Large intestine (tissue), 12 donors: ENCODE data around the gene PHF21B. TPM values are rescaled to one million over a fixed set of nuclear protein-coding genes. Genes with fewer than 3 reads are reported as not detected.
A peak's percentile ranks its signal among the peaks of the same experiment; 100 is the strongest.
"Not testable (repeated sequence)": the region's sequence is repeated elsewhere in the genome, so short reads cannot be mapped to it uniquely, and the experiment has no call there.

ENCODE experiments used
- DNase-seq, 2 donors: peaks; one replicate each; pipeline versions ENCODE4 v3.0.0 to v3.0.0-alpha.2; 2013
- H3K27ac ChIP-seq: one replicate; pipeline ENCODE4 v1.5.1; 2013; ENCODE audit warnings: low read length
- H3K27me3 ChIP-seq: 2 replicates; pipeline ENCODE4 v1.6.1; 2013; ENCODE audit warnings: low read length; ENCODE audit not compliant: control insufficient read depth, insufficient read depth
- H3K36me3 ChIP-seq: 2 replicates; pipeline ENCODE4 v1.6.1; 2013; ENCODE audit warnings: low read length; ENCODE audit not compliant: control insufficient read depth, insufficient read depth
- H3K4me1 ChIP-seq: one replicate; pipeline ENCODE4 v1.6.1; 2013; ENCODE audit warnings: low read length; ENCODE audit not compliant: control insufficient read depth, insufficient read depth
- H3K4me3 ChIP-seq: one replicate; pipeline ENCODE4 v1.5.1; 2013; ENCODE audit warnings: low read length
- H3K9me3 ChIP-seq: one replicate; pipeline ENCODE4 v1.6.1; 2013; ENCODE audit warnings: mild to moderate bottlenecking, low read depth, low read length, moderate library complexity; ENCODE audit not compliant: control insufficient read depth
- WGBS: methylation state at CpG from one replicate; pipeline ENCODE4 v1.1.5; 2013; ENCODE audit warnings: low lambda C conversion rate; ENCODE audit not compliant: insufficient coverage; 5-methylcytosine and 5-hydroxymethylcytosine counted together
- long read RNA-seq, 11 donors: transcript quantifications; one replicate each; lab custom pipeline, GENCODE V29; 2026
- polyA plus RNA-seq: library from polyadenylated mRNA; unstranded; fragments of 120-200 nt; gene quantifications from one replicate; pipeline ENCODE4 v1.2.1, GENCODE V29; 2013

PHF21B gene
- 0.63 TPM for polyA plus RNA-seq
- long read RNA-seq, donor 1: 0 reads
- long read RNA-seq, donor 2: 0 reads
- long read RNA-seq, donor 3: 0 reads
- long read RNA-seq, donor 4: 0 reads
- long read RNA-seq, donor 5: 0 reads
- long read RNA-seq, donor 6: 0 reads
- long read RNA-seq, donor 7: 0 reads
- long read RNA-seq, donor 8: 0 reads
- long read RNA-seq, donor 9, partial matches to known transcripts: 84 of 170 reads
- long read RNA-seq, donor 9, other reads (novel, unspliced or antisense): 86 of 170 reads
- long read RNA-seq, donor 10: 0 reads
- long read RNA-seq, donor 11: 0 reads

DNA sequence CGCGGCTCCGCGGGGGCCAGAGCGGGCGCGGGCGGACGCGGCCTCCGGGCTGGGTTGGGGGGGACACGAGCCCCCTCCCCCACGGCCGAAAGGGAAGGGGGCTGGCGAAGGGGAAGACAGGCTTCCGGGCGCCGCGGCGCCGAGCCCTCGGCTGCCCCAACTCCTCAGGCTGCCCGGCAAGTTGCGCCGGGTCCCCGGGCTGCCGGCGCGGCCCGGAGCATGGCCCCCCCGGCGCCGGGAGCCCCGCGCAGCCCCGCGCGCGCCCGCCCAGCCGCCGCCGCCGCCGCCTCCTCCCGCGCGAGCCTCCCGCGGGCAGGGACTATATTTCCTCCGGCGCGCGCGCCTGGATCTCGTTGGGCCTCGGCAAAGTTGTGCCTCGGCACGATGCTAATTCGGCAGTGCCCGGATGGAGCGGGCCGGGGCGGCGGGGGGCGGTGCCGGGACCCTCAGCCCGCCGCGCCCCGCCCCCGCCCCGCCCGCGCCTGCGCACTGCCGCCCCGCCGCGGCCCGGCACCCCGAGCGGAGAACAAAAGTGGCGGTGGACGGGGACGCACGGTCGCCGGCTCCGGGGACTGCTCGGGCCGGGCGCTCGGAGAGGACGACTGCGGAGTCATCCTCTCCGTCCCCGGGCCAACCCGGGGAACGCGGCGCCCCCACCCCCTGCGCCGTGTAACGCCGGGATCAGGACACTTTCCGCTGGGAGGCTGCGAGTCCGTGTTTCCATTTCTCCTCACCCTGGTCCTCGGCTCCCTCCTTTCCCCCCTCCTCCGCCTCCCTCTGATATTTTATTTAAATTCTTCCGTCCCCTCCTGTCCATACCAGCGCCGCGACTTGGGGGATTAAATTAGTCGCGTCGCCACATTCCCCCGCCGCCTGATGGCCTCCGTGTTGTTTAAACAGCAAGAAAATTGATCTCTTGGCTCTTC, at the start of gene PHF21B:
TSS of gene PHF21B (minus strand) at position 400 of the 926 bp plus-strand sequence. CDS start 456 bp downstream, outside the sequence.
- Histone ChIP-seq H3K36me3 (no peaks in the 10 kb centered on the region), H3K27me3 (peaks cover 72% of the 10 kb centered on the region), H3K4me1 (no peaks in the 10 kb centered on the region), H3K27ac (no peak within 1 kb of the TSS), H3K4me3 (peak within 1 kb of the TSS; percentile 43), H3K9me3 (peaks cover 3% of the 10 kb centered on the region)
- WGBS: 0% methylated on average over 11 of the region's 121 CpGs
- peak in 1 of 2 donors; percentile 26 for DNase-seq

DNA sequence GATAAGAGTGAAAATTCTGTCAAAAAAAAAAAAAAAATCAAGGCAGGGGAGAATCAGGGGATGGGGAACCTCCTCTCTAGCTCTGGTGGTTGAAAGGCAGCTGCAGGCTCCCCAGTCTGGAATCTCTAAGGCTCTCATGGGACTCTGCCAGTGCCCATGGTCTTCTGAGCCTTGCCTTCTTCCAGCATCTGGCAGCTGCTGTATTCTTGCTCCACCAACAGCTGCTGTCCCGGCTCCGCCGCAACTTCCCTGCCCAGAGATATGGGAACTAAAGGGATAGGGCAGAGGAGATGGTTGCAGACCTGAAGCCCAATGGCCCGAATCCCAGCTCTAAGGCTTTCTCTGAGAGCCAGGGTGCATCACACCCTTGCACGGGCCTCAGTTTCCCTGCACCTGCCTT, 49.5 kb upstream of the PHF21B start:
- no peak for DNase-seq
- H3K27me3 ChIP-seq: no peaks in the 10 kb centered on the region
- H3K27ac ChIP-seq: no peak overlapping the region
- no CpG with 5 or more reads among the region's 5 CpGs for WGBS
- H3K4me3 ChIP-seq: no peak overlapping the region
- no peaks in the 10 kb centered on the region for H3K9me3 ChIP-seq
- H3K4me1 ChIP-seq: no peaks in the 10 kb centered on the region
- no peaks in the 10 kb centered on the region for H3K36me3 ChIP-seq

DNA sequence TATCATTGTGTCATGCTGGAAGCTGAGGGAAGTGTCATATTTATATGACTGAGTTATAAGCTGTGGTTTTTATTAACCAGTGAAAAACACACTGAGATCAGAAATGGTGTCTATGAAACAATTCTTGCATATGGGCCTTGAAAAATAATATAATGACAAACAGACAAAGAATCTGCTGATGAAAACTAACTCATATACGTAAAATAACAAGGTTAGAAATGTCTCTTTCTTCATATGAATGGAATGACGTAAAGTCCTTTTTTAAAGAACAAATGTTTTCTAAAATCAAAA, 48.8 kb upstream of the PHF21B start:
- H3K4me1 ChIP-seq: no peaks in the 10 kb centered on the region
- H3K27ac ChIP-seq: no peak overlapping the region
- no peaks in the 10 kb centered on the region for H3K9me3 ChIP-seq
- no peaks in the 10 kb centered on the region for H3K27me3 ChIP-seq
- WGBS: 95% methylated on average over 2 of the region's 2 CpGs
- H3K4me3 ChIP-seq: no peak overlapping the region
- no peak for DNase-seq
- H3K36me3 ChIP-seq: no peaks in the 10 kb centered on the region

DNA sequence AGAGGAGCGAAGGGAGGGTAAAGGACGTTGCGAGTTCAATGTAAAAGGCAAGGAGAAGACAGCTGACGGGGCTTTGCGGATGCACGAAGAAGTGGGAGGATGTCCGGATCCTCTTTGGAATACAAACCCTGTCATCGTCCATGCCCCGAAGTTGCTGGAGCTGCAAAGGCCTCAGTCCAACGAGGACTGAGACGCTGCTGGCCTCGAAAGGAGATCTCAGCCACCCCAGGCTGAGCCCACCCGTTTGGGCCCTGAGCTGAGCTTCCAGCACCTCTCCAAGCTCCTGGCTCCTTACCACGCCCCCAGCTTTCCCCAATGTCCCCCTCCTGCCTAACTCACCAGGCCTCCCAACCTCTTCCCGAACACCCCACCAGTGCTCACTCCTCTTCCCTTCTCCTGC, 46.1 kb upstream of the PHF21B start:
- peaks cover 3% of the 10 kb centered on the region for H3K27me3 ChIP-seq
- no peak overlapping the region for H3K27ac ChIP-seq
- no peaks in the 10 kb centered on the region for H3K36me3 ChIP-seq
- H3K9me3 ChIP-seq: no peaks in the 10 kb centered on the region
- DNase-seq: no peak
- no peak overlapping the region for H3K4me3 ChIP-seq
- WGBS: 100% methylated on average over 1 of the region's 15 CpGs
- no peaks in the 10 kb centered on the region for H3K4me1 ChIP-seq

DNA sequence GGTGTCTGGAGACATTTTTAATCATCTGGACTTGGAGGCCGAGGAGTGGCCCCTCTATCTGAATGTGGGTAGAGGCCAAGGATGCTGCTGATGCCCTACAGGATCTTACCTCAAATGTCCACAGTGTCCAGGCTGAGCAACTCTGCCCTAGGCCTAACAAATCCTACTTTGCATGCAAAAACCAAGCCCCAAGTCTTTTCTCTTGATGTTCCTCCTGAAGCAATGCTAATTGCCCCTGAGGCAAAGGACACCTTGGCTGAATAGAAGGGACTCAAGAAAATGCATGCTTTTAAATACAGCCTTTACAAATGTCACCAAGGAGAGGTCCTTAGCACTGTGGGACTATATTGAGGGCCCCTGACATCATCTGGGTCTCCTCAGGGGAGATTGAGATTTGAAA, 43.8 kb upstream of the PHF21B start:
- DNase-seq: no peak
- WGBS: no CpG with 5 or more reads among the region's 1 CpG
- H3K27ac ChIP-seq: no peak overlapping the region
- no peak overlapping the region for H3K4me3 ChIP-seq
- no peaks in the 10 kb centered on the region for H3K4me1 ChIP-seq
- H3K27me3 ChIP-seq: peaks cover 10% of the 10 kb centered on the region
- no peaks in the 10 kb centered on the region for H3K9me3 ChIP-seq
- no peaks in the 10 kb centered on the region for H3K36me3 ChIP-seq

DNA sequence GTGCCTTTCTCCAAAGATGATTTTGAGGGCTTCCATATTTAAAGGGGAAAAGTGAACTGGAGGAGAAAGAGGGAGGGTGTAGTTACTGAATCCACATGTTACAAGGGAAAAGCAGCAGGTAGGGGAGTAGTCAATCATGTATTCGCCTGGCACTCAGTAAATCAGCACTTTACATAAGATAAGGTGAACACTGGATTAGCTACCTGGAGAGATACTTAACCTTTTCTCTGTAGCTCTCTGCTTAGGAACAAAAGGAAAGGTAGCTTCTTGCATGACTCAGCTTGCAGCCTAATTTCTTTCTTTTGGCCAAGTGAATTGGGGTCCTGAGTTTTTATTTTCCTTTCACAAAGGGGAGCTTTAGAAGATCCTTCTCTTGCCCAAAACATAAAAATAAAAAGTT, 43.3 kb upstream of the PHF21B start:
- H3K9me3 ChIP-seq: no peaks in the 10 kb centered on the region
- no peak for DNase-seq
- no peaks in the 10 kb centered on the region for H3K36me3 ChIP-seq
- H3K4me1 ChIP-seq: no peaks in the 10 kb centered on the region
- WGBS: no CpG with 5 or more reads among the region's 1 CpG
- no peak overlapping the region for H3K27ac ChIP-seq
- peaks cover 10% of the 10 kb centered on the region for H3K27me3 ChIP-seq
- H3K4me3 ChIP-seq: no peak overlapping the region

DNA sequence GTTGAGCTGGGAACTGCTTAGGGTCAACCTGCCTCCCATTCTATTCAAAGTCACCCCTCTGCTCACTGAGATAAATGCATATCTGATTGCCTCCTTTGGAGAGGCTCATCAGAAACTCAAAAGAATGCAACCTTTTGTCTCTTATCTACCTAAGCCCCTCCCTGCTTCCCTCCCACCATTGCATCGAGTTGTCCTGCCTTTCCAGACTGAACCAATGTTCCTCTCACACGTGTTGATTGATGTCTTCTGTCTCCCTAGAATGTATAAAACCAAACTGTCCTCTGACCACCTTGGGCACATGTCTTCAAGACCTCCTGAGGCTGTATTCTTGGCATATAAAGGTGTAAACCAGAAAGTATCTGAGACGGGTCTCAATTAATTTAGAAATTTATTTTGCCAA, 42.9 kb upstream of the PHF21B start:
- not testable (repeated sequence) for H3K4me3 ChIP-seq, H3K4me1 ChIP-seq, H3K27me3 ChIP-seq, H3K9me3 ChIP-seq, DNase-seq, H3K27ac ChIP-seq, H3K36me3 ChIP-seq
- no CpG with 5 or more reads among the region's 3 CpGs for WGBS

DNA sequence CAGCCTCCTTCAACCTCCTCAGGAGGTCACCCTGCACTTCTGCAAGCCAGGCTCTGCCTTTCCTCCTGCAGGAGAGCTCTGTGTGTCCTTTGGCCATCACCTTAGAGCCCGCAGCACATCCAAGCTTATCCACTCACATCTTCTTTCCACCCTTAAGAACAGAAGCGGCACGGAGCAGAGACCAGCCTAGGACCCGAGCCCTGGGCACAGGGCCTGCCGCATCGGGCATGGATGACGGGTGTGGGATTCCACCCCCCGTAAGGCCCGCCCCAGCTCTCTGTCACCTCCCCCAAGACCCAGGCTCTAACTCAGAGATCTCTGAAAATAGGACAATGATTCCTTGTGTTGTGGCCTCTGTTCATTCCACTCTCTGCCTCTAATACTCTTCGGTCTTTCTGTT, 42.1 kb upstream of the PHF21B start:
- no peak for DNase-seq
- no peaks in the 10 kb centered on the region for H3K4me1 ChIP-seq
- no peaks in the 10 kb centered on the region for H3K9me3 ChIP-seq
- no peak overlapping the region for H3K4me3 ChIP-seq
- H3K27me3 ChIP-seq: peaks cover 14% of the 10 kb centered on the region
- H3K27ac ChIP-seq: no peak overlapping the region
- H3K36me3 ChIP-seq: no peaks in the 10 kb centered on the region
- WGBS: no CpG with 5 or more reads among the region's 10 CpGs

DNA sequence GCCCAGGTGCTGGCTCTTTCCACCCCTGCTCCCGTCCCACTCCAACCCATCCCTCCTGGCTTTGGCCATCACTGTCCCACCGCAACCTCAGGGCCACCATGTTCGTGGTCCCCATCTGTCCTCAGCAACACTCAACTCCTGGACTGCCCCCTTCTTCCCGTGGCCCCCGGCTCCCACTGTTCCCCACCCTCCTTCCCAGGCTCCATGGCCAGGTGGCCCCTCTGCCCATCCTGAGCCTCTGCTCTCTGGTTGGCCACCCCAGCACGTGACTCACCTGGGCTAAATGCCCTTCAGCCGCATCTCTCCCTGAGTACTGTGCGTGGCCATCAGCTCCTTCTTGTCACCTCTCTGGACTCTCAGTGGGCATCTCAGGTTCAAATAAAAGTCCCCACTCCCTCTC, 41.6 kb upstream of the PHF21B start:
- no peak overlapping the region for H3K4me3 ChIP-seq
- no peak for DNase-seq
- peaks cover 14% of the 10 kb centered on the region for H3K27me3 ChIP-seq
- H3K9me3 ChIP-seq: no peaks in the 10 kb centered on the region
- no peaks in the 10 kb centered on the region for H3K36me3 ChIP-seq
- H3K27ac ChIP-seq: no peak overlapping the region
- WGBS: no CpG with 5 or more reads among the region's 8 CpGs
- H3K4me1 ChIP-seq: no peaks in the 10 kb centered on the region

DNA sequence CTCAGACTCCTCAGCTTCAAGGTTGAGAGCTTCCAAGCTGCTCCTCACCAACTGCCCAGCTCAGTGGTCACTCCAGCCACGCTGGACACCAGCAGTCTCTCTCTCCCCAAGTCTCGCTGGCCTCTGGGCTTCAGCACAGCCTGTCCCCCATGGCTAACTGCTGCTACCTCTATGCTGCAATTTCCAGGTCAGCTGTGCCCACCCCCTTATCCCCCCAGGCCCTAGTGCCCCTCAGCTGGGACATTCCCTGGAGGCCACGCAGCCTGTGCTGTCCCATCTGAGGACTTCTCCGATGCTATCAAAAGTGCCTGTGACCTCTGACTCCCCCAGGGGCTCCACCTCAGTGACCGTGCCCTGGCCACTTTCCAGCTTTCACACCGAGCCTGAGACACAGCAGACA, 37.5 kb upstream of the PHF21B start:
- no peak overlapping the region for H3K27ac ChIP-seq

More for the DNA sequence above, 37.5 kb upstream of the PHF21B start:
- Histone ChIP-seq H3K9me3 (no peaks in the 10 kb centered on the region), H3K36me3 (no peaks in the 10 kb centered on the region), H3K4me3 (no peak overlapping the region), H3K27me3 (peaks cover 14% of the 10 kb centered on the region), H3K4me1 (no peaks in the 10 kb centered on the region)
- no peak for DNase-seq
- no CpG with 5 or more reads among the region's 6 CpGs for WGBS
